Measurements from ENCODE around the gene WDR76. TPM values are rescaled to one million over a fixed set of nuclear protein-coding genes. Genes with fewer than 3 reads are reported as not detected.

The WDR76 gene
- total RNA-seq, 1 donor from 2014 or later = 0.73 TPM

- Histone ChIP-seq H3K9ac (ENCODE audit: low read length) (no peak overlapping the region), H3K79me2 (ENCODE audit: insufficient read depth, low read length) (no peaks in the 10 kb centered on the region), H3K27me3 (ENCODE audit: insufficient read depth, low read length) (no peaks in the 10 kb centered on the region), H2AFZ (ENCODE audit: low read depth, low read length) (no peak overlapping the region), H3K4me2 (ENCODE audit: low read length) (no peak overlapping the region), H3K4me3 (ENCODE audit: insufficient read depth, low read depth, low read length) (no peak overlapping the region), H3K4me1 (ENCODE audit: insufficient read depth, low read length) (no peaks in the 10 kb centered on the region), H3K36me3 (ENCODE audit: insufficient read depth, low read length) (peaks cover 15% of the 10 kb centered on the region), H3K9me3 (ENCODE audit: insufficient read depth, low read depth, low read length) (no peaks in the 10 kb centered on the region), H3K27ac (ENCODE audit: low read depth, low read length) (no peak overlapping the region), H4K20me1 (ENCODE audit: insufficient read depth, low read length) (peaks cover 2% of the 10 kb centered on the region)
- H3K27ac Mint-ChIP-seq (ENCODE audit: unreplicated experiment) = no peak overlapping the region
- H3K4me1 Mint-ChIP-seq (ENCODE audit: low read depth, unreplicated experiment) = peaks cover 2% of the 10 kb centered on the region
- no peak for FAIRE-seq
- H3K9me3 Mint-ChIP-seq (ENCODE audit: unreplicated experiment) = no peaks in the 10 kb centered on the region
- no peaks in the 10 kb centered on the region for H3K27me3 Mint-ChIP-seq (ENCODE audit: low read depth, unreplicated experiment)
- peaks cover 27% of the 10 kb centered on the region for H3K36me3 Mint-ChIP-seq (ENCODE audit: low read depth, unreplicated experiment)
- DNase-seq (ENCODE audit: low read depth) = no peak
- H3K4me3 Mint-ChIP-seq (ENCODE audit: unreplicated experiment) = no peak overlapping the region
- no peak for TF ChIP-seq EZH2 (IDR thresholded peaks at IDR 0.05; ENCODE audit: insufficient read depth, low read length)
- no peak for TF ChIP-seq CTCF (IDR thresholded peaks at IDR 0.05; ENCODE audit: insufficient read depth, low read depth, low read length)
Observed at GRCh38 chr15:43889042-43889441, 62.2 kb downstream of the WDR76 start.

GRCh38 chr15:43893956-43894355 lies 67.2 kb downstream of the WDR76 start:
- Histone ChIP-seq H3K36me3 (ENCODE audit: insufficient read depth, low read length) (peaks cover 13% of the 10 kb centered on the region), H2AFZ (ENCODE audit: low read depth, low read length) (no peak overlapping the region), H3K27me3 (ENCODE audit: insufficient read depth, low read length) (no peaks in the 10 kb centered on the region), H3K4me1 (ENCODE audit: insufficient read depth, low read length) (no peaks in the 10 kb centered on the region), H4K20me1 (ENCODE audit: insufficient read depth, low read length) (peaks cover 4% of the 10 kb centered on the region), H3K27ac (ENCODE audit: low read depth, low read length) (no peak overlapping the region), H3K79me2 (ENCODE audit: insufficient read depth, low read length) (no peaks in the 10 kb centered on the region), H3K9me3 (ENCODE audit: insufficient read depth, low read depth, low read length) (no peaks in the 10 kb centered on the region), H3K9ac (ENCODE audit: low read length) (no peak overlapping the region), H3K4me3 (ENCODE audit: insufficient read depth, low read depth, low read length) (no peak overlapping the region), H3K4me2 (ENCODE audit: low read length) (no peak overlapping the region)
- H3K27ac Mint-ChIP-seq (ENCODE audit: unreplicated experiment) = no peak overlapping the region
- no peaks in the 10 kb centered on the region for H3K9me3 Mint-ChIP-seq (ENCODE audit: unreplicated experiment)
- no peaks in the 10 kb centered on the region for H3K27me3 Mint-ChIP-seq (ENCODE audit: low read depth, unreplicated experiment)
- peaks cover 3% of the 10 kb centered on the region for H3K4me1 Mint-ChIP-seq (ENCODE audit: low read depth, unreplicated experiment)
- DNase-seq (ENCODE audit: low read depth) = no peak
- H3K4me3 Mint-ChIP-seq (ENCODE audit: unreplicated experiment) = no peak overlapping the region
- FAIRE-seq = no peak
- H3K36me3 Mint-ChIP-seq (ENCODE audit: low read depth, unreplicated experiment) = peaks cover 33% of the 10 kb centered on the region
- no peak for TF ChIP-seq EZH2 (IDR thresholded peaks at IDR 0.05; ENCODE audit: insufficient read depth, low read length)
- TF ChIP-seq CTCF (IDR thresholded peaks at IDR 0.05; ENCODE audit: insufficient read depth, low read depth, low read length) = no peak

- peaks cover 13% of the 10 kb centered on the region for H3K36me3 ChIP-seq (ENCODE audit: insufficient read depth, low read length)
Observed at GRCh38 chr15:43895586-43895985, 68.8 kb downstream of the WDR76 start.

More at GRCh38 chr15:43895586-43895985, 68.8 kb downstream of the WDR76 start:
- H3K27ac Mint-ChIP-seq (ENCODE audit: unreplicated experiment) = no peak overlapping the region
- DNase-seq (ENCODE audit: low read depth) (no peak), FAIRE-seq (no peak)
- no peaks in the 10 kb centered on the region for H3K9me3 Mint-ChIP-seq (ENCODE audit: unreplicated experiment)
- H3K4me1 ChIP-seq (ENCODE audit: insufficient read depth, low read length) = no peaks in the 10 kb centered on the region
- H3K27ac ChIP-seq (ENCODE audit: low read depth, low read length) = no peak overlapping the region
- H3K9ac ChIP-seq (ENCODE audit: low read length) = no peak overlapping the region
- no peak overlapping the region for H3K4me3 Mint-ChIP-seq (ENCODE audit: unreplicated experiment)
- H3K27me3 Mint-ChIP-seq (ENCODE audit: low read depth, unreplicated experiment) = no peaks in the 10 kb centered on the region
- peaks cover 7% of the 10 kb centered on the region for H3K4me1 Mint-ChIP-seq (ENCODE audit: low read depth, unreplicated experiment)
- H2AFZ ChIP-seq (ENCODE audit: low read depth, low read length) = no peak overlapping the region
- TF ChIP-seq EZH2 (IDR thresholded peaks at IDR 0.05; ENCODE audit: insufficient read depth, low read length) (no peak), CTCF (IDR thresholded peaks at IDR 0.05; ENCODE audit: insufficient read depth, low read depth, low read length) (no peak)
- no peaks in the 10 kb centered on the region for H3K27me3 ChIP-seq (ENCODE audit: insufficient read depth, low read length)
- H3K36me3 Mint-ChIP-seq (ENCODE audit: low read depth, unreplicated experiment) = peaks cover 37% of the 10 kb centered on the region
- H3K4me2 ChIP-seq (ENCODE audit: low read length) = no peak overlapping the region
- H3K9me3 ChIP-seq (ENCODE audit: insufficient read depth, low read depth, low read length) = no peaks in the 10 kb centered on the region
- no peaks in the 10 kb centered on the region for H3K79me2 ChIP-seq (ENCODE audit: insufficient read depth, low read length)
- H4K20me1 ChIP-seq (ENCODE audit: insufficient read depth, low read length) = peaks cover 4% of the 10 kb centered on the region
- no peak overlapping the region for H3K4me3 ChIP-seq (ENCODE audit: insufficient read depth, low read depth, low read length)
